ENCODE results near the gene NKX1-1.

Gene NKX1-1

DNA sequence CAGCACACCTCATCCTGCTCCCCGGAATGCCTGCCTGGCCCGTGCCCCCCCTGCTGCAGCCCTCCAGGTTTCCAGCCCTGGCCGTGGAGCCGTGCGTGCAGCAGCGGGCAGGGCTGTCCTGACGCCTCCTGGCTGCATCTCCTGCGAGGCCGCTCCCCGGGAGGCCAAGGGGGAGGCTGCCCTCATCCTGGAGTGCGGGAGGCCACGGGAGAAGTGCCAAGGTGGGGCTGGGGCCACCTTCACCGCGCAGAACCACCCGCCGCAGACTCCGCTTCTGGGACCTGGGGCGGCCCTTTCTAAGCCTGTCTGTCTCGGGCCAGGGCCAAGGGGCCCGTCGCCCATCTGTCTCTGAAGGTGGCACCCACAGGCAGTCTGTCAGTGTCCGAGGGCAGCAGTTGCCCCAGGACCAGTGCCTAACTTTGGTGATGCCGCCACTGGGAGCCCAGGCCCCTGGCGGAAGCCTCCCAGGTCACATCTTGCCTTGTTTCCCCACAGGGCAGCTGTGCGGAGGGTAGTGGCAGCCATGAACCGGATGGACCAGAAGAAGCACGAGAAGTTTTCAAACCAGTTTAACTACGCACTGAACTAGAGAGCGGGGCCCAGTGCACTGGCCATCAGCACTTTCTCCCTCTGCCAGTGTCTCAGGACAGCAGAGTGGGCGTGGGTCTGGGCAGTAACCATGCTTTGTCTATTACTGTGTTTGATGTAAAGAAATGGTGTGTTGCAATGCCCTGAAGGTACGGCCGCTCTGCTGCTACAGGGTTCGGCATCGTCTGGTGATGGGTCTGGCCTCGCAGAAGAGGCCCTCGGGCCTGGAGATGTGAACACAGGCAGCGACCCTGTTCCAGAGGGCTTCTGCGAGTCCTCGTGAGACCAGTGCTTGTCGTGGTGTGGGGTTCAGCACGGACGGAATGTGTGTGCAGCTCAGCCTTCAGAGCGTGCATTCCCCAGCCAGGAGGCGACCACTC lies 20.6 kb downstream of the NKX1-1 start:
- no peak for DNase-seq (ENCODE audit: low spot score)

DNA sequence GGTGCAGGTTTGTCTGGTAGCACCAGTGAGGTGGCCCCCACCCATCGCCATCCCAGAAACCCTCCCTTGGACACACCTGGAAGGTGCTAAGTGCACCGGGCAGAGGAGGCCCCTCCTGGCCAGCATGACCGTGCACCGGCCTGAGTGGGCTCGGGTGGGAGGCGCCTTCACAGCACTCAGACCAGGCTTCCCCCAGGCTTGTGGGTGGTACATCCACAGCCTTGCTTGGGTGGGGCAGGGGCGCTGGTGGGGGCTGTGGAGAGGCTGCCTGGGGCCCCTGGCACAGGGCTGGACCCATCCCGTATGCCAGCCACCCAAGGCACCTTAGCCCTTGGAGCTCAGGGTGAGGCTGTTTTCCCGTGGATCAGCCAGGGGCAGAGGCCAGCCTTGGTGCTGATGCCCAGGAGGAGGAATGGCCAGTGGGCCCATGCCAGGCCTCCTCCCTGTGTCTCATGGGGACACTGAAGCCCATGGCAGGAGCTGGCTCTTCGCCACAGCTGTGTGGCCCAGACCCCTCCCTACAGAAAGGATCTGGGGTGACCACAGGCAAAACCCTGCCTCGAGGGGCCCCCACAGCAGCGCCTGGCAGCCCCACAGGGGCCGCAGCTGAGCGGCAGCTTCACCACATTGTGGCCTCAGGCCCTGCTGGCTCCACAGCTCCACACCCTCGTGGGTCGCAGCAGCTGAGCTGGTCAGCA lies 21.4 kb downstream of the NKX1-1 start:
- no peak for DNase-seq (ENCODE audit: low spot score)

DNA sequence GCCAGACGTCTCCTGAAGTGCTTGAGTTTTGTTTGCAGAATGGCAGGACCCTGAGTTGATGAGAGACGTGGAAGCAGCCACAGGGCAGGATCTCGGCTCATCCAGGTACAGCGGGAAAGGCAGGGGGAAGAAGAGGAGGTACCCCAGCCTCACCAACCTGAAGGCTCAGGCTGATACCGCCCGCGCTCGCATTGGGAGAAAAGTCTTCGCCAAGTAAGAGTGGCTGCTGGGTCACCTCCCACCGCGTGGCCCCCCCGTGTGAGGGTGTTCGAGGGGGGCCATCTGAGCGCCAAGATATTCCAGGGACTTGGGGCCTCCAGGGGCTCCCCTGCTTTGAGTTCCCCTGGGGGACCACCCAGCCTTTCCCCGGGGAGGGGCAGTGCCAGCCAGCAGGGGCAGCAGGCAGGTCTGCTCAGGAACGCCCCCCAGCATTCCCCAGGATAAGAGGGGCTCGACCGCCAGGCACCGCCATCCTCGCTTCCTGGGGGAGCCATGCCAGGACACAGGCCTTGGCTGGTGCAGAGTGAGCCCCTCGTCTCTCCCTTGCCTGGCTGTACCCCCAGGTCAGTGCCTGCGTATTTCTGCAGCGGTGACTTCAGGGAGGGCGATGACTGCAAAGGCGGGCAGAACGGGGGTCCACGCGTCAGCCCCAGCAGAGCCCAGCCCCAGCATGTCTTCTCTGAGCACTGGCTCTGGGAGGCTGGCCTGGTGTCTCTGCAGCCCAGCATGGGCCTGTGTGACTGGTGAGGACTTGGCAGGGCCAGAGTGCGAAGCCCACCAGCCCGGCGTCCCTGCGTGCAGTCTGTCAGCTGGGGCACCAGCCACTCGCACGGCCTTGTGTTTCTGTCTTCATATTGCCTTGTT lies 22.3 kb downstream of the NKX1-1 start:
- no peak for DNase-seq (ENCODE audit: low spot score)

DNA sequence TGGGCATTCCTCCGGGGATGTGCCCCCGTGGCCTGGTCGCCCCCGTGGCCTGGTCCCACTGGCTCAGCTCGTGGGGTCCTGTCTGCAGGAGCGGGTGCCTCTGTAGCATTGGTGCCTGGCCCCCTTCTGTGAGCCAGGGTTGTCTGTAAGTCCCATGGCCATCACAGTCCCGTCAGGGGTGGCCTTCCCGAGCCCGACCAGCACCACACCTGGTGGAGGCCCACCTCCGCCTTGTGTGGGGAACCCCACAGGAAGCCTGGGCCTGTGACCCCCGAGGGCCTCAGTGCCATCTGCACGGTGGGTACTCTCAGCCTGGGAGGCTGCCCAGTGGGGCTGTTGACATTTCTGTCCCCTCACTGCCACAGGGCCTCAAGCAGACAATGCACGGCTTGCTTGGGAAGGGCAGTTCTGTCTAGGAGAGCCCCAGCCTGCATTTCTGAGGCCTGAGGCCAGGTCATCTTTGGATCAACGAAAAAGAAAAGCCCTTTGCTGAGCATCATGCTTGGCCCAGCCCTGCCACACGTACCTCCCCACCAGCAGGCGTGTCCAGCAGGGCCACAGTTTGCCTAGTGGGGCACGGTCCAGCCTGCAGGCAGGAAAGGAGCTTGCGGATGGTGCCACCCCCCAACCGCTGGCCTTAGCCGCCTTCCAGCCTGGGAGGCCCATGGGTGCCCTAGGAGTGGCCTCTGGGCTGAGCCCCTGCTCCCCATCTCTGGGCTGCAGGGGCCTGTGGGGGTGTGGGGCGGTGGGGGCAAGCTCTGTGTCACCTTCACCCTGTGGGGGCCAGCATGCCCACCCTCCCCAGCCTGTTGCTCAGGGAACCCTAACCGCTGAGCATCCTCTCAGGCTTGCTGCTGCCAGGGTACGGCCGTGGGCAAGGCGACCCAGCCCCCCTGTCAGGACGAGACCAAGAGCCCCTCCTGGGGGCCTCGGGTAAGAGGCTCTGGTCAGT lies 23.2 kb downstream of the NKX1-1 start:
- DNase-seq (ENCODE audit: low spot score), result no peak

DNA sequence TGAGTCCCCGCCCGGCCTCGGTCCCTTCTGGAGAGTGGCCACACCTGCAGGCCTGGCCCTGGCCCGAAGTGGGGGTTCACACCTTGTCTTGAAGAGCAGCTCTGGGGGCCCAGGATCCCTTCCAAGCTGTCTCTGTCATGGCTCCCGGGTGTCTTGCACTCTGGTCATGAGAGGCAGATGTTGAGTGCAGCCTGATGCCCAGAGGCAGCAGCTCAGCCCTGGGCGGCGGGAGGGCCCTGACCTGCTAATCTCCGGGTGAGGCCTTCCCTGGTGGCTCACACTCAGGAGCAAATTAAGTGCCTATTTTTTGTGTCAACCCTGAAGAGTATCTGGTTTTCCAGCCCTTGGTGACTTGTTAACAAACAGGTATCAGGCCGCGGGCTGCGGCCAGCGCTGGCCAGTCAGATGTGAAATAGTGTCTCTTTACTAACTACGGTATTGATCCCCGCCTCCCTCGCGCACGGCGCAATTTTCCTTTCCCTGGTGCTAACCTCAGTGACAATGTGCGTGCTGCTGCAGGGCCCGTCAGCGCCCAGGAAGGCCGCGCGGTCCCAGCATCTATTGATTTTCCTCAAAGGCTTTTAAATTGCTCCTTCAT lies 24.2 kb downstream of the NKX1-1 start:
- DNase-seq (ENCODE audit: low spot score), result no peak

DNA sequence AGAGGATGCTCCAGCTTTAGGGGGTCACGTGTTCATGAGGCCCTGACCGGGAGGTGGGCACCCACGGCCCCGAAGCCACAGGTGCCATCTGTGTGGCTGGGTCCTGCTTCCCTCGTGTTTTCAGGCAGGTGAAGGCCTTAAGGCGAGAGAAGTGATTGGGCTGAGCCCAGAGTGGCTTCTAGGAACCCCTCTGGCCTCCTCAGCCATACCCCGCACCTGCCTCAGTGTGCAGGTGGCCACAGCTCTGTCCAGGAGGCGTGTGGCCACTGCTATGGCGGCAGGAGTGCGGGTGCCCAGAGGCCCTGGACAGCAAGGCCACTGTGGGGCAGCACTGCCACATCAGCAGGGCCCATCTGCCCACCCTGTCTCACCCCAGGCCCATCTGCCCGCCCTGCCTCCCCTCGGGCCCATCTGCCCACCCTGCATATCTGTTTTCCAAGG lies 25.0 kb downstream of the NKX1-1 start:
- no peak for DNase-seq (ENCODE audit: low spot score)

DNA sequence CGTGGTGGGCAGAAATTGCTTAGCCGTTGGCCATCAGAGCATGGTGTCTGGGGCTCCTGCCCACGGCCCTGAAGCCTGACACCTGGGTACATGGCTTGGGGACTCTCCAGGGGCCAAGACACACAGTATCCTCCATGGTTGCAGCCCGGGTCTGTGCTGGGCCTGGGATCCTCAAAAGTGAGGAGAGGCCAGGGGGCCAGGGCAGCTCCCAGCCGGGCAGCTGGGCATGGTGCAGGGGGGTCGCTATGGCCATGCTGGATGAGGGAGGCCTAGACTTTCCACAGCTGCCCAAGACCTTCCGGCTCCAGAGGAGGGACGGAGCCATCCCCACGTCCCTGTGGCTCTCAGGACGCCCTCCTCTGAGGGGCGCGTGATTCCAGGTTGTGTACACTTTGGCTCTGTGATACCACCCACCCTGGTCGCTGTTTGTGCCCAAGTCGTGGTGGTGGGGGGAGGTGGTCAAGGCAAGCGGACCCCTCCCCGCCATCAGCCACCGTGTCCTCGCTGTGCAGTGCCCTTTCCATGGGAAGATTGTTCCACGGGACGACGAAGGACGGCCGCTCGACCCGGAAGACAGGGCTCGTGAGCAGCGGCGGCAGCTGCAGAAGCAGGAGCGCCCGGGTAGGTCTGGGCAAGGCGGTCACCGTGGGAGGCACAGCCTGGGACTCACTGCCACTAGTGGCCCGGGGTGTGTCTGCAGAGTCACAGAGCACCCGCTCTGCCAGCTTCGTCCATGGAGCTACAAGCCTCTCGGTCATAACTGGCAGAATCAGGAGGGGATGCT lies 25.7 kb downstream of the NKX1-1 start:
- DNase-seq (ENCODE audit: low spot score), result no peak

DNA sequence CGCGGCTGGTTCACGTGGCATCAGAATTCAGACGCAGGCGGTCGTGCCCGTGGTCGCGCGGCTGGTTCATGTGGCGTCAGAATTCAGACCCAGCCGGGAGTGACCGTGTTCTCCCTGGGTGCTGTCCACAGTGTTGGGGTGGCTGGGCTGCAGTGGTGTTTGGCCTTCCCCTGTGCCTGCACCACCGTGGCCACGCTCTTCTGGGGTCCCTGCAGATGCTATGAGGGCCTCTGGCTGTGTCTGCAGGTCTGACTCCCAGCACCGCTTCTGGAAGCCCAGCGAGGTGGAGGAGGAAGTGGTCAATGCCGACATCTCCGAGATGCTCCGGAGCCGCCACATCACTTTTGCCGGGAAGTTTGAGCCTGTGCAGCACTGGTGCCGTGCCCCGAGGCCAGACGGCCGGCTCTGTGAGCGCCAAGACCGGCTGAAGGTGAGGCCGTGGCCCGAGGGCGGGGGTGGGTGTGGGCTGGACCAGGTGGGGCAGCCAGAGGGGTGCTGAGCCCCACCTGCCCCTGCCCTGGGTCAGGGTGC lies 26.4 kb downstream of the NKX1-1 start:
- no peak for DNase-seq (ENCODE audit: low spot score)

DNA sequence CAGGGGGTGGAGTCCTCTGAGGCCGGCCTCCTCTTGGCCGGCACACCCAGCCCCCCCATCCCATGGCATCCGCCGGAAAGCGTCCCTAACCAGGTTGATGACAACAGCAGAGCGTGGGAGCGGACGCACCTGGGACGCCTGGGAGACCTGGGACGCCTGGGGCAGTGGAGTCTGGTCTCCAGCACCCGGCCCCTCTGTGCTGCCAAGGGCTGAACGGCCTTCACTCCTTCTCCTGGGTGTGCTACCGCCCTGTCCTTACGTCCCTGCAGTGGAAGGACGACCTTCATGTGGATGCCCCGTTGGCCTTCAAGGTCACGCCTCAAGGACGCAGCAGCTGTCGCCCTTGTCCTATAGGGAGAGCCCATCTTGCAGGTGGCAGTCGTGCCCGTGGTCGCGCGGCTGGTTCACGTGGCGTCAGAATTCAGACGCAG lies 26.9 kb downstream of the NKX1-1 start:
- no peak for DNase-seq (ENCODE audit: low spot score)

DNA sequence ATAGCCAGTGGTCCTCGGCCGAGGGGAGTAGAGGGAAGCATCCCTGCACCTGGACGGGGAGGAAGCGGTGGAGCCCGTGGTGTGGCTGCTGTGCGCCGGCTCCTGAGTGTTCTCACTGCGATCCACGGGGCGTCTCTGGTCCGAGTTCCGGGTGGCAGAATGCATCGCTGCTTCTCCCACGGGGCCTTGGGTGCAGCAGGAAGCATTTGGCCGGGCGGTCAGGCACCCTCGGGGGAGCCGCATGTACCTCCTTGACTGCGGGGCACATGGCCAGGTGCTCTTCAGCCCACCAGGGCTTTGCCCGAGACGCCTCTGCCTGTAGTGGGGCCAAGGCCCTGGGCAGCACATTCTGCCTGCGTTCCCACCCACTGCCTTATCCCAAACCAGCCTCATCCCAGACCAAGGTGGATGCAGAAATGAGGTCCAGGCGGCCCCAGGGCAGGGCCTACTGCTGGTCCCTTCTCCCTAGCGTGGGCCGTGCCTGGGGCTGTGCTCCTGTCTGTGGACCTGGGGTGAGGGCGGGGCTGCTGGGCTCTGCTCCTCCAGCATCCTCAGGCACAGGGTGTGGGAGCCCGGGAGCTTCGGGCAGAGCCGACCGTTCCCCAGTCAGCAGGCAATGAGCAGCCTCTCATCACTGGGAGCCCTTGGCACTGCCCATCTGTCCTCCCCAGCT lies 27.5 kb downstream of the NKX1-1 start:
- DNase-seq (ENCODE audit: low spot score), result no peak

DNA sequence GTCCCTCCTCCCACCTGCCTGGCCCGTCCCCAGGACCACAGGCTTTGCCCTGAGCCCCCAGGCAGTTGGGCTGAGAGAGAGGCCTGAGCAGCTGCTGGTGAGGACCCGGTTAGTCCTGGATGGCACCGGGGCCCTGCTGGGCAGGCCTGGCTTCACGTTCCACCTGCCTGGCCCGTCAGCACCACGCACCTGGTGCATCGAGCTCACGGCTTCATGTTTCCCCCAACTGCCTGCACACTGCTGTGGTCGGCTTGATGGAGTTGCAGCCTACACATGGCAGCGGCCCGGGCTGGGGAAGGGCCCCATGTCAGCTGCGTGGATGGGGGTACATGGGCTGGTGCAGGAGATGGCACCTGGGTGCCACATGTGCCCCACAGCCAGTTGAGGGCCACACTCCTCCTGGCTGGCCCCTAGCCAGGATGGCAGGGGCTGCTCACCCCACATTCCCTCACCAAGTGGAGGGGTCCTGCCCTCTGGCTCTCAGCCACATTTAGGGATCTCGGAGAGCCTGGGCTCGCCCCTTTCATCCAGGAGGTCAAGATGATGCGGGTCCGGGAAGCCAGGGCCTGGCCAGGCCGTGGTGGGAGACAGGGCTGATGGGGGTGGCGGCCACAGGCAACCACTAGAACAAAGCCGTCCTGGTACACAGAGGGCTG lies 28.5 kb downstream of the NKX1-1 start:
- no peak for DNase-seq (ENCODE audit: low spot score)

DNA sequence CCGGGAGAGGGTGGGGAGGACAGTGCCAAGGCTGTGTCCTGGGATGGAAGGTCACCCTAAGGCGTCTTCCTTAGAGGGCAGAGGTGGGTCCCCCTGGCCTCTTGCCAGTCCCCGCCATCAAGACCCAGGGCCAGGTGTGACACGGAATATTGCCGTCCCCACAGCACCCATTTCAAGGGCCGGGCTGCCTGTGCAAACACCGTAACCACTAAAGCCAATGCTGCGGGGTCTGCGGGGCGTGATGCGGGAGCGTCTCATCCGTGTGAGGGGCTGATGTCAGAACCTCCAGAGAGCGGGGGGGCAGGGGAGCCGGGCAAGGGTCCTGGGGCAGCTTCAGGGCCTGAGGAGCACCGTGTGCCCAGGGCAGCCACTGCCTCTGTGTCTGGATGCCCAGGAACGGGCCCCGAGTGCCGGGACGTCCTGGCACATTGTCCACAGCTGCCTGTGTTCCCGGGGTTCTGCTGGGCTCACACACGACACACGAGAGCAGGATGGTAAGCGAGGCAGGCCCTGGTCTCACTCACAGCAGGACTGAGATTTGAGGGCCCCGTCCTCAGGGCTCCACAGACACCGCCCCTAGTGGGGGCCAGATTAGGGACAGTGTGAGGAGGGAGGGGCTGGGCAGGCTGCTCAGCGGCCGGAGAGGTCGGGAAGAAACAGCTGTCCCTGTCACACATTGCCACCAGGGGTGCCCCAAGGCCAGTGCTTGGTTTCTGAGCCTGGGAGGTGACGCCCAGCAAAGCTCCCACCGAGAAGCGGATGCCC lies 29.2 kb downstream of the NKX1-1 start:
- no peak for DNase-seq (ENCODE audit: low spot score)

DNA sequence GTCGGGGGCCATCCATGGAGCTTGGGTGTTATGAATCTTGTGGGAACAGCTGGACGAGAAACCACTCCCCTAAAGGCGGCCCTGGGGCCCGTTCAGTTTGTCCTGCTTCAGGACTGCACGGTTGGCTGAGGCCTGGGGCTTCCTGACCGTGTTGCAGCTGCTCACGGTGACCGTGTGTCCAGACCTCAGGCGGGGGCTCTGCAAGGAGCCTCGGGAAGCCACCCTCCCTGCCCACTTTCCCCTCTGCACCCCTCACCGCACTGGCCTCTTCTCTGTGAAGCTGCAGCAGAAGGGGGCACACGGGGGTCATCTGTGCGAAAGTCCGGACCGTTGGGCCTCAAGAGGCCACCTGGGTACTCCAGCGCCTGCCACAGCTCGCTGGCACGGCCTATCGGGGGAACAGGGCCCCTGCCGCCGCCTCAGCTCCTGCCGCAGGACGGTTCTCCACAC lies 29.8 kb downstream of the NKX1-1 start:
- DNase-seq (ENCODE audit: low spot score), result no peak

DNA sequence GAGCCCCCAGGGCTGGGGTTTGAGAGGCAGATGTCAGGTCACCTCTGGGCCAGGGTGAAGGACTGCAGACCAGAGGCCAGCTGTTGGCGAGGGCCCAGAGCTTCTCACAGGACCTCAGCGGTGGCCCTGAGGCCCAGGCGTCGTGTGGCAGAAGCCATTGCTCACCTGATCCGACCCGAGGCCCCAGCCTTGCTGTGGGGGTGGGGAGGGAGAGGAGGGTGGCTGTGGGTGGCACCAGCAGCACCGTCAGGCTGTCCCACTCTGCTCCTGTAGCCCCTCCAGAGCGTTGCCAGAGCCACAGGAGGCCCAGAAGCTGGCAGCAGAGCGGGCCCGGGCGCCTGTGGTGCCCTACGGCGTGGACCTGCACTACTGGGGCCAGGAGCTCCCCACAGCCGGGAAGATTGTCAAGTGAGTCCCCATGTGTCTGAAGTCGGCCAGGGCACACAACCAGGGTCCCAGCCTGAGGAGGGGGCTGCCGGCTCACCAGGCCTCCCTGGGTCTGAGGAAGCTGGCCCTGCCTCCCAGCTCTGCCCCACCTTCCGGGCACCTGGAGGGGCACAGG lies 30.4 kb downstream of the NKX1-1 start:
- no peak for DNase-seq (ENCODE audit: low spot score)

DNA sequence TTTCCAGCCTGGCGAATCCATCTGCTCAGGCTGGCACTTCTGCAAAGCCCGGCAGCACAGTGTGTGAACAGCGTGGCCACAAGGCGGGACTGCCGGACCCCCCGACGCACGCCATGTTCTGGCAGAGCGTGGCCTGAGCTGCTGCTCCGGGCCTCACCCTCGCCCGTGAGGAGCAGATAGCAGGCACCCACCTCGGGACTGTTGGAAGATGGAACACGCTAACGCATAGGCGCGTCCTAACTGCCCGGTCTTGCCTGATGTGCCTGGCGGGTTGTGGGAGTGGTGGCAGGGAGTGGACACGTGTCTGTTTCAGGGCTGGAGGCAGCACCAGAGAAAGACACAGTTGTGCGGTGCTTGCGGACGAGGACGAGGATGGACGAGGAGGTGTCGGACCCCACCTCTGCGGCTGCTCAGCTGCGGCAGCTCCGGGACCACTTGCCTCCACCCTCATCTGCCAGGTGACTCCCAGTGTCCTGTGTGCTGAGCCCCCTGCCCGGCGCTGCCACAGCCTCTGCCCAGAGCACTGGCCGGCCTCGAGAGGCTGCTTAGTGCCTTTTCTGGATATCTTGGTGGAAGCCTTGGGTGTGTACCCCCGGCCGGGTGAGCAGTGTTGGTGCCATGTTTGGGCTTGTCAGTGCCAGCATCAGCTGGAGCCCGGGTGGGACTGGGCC lies 31.1 kb downstream of the NKX1-1 start:
- no peak for DNase-seq (ENCODE audit: low spot score)

DNA sequence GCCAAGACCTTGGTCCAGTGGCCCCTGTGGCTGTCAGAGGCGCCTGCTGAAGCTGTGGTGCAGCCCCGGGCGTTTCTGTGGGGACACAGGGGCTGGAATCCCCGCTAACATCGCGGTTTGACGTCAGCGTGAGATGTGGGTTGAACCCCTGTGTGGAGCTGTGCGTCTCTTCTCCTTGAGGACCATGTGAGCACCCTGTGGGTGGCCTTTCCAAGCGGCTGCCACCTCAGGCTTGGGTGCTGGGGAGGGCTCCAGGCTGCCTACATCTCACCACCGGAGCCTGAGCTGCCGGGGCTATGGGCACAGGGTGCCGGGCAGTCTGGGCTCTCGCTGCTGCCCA lies 31.6 kb downstream of the NKX1-1 start:
- DNase-seq (ENCODE audit: low spot score), result no peak

Data from AG08395 (cell line).